Measurements from ENCODE around the gene FOXD4L6.
"Not testable (repeated sequence)": the region's sequence is repeated elsewhere in the genome, so short reads cannot be mapped to it uniquely, and the experiment has no call there.

FOXD4L6 gene

GRCh38 chr9:41128581-41128980 lies at the start of gene FOXD4L6:
Gene FOXD4L6, minus strand, starts transcription at chr9:41128681. Its CDS starts 298 bp downstream, at chr9:41128383.
- H3K4me1 ChIP-seq (ENCODE audit: insufficient read depth, low read length, severe bottlenecking); H3K9ac ChIP-seq (ENCODE audit: low read length); H3K27me3 ChIP-seq (ENCODE audit: insufficient read depth, low read length); H2AFZ ChIP-seq (ENCODE audit: low read length); H3F3A ChIP-seq (ENCODE audit: insufficient read depth, low read length); H3K9me2 ChIP-seq (ENCODE audit: low read depth, low read length); H3K36me3 ChIP-seq (ENCODE audit: insufficient read depth, low read length); H3K9me3 ChIP-seq (ENCODE audit: low read length); H3K79me2 ChIP-seq (ENCODE audit: insufficient read depth, low read length); H3K27ac ChIP-seq (ENCODE audit: low read depth, low read length, poor library complexity, severe bottlenecking); H4K20me1 ChIP-seq (ENCODE audit: insufficient read depth, low read length); H3K4me3 ChIP-seq (ENCODE audit: low read depth, low read length, poor library complexity, severe bottlenecking); H3K4me2 ChIP-seq (ENCODE audit: low read length): not testable (repeated sequence)

GRCh38 chr9:41174994-41175393 lies 46.5 kb upstream of the FOXD4L6 start:
- H3K27me3 ChIP-seq (ENCODE audit: insufficient read depth, low read length); H3K4me1 ChIP-seq (ENCODE audit: insufficient read depth, low read length, severe bottlenecking): not testable (repeated sequence)

GRCh38 chr9:41150116-41150515 lies 21.6 kb upstream of the FOXD4L6 start:
- not testable (repeated sequence) for H3K27ac ChIP-seq (ENCODE audit: low read depth, low read length, poor library complexity, severe bottlenecking); H4K20me1 ChIP-seq (ENCODE audit: insufficient read depth, low read length); H3K9me2 ChIP-seq (ENCODE audit: low read depth, low read length); H3K9ac ChIP-seq (ENCODE audit: low read length); H3K4me1 ChIP-seq (ENCODE audit: insufficient read depth, low read length, severe bottlenecking); H2AFZ ChIP-seq (ENCODE audit: low read length); H3K4me2 ChIP-seq (ENCODE audit: low read length); H3K9me3 ChIP-seq (ENCODE audit: low read length); H3K79me2 ChIP-seq (ENCODE audit: insufficient read depth, low read length); H3K4me3 ChIP-seq (ENCODE audit: low read depth, low read length, poor library complexity, severe bottlenecking); H3K36me3 ChIP-seq (ENCODE audit: insufficient read depth, low read length); H3F3A ChIP-seq (ENCODE audit: insufficient read depth, low read length); H3K27me3 ChIP-seq (ENCODE audit: insufficient read depth, low read length)

More at GRCh38 chr9:41174994-41175393, 46.5 kb upstream of the FOXD4L6 start:
- H4K20me1 ChIP-seq (ENCODE audit: insufficient read depth, low read length); H3K4me3 ChIP-seq (ENCODE audit: low read depth, low read length, poor library complexity, severe bottlenecking); H3K9ac ChIP-seq (ENCODE audit: low read length); H2AFZ ChIP-seq (ENCODE audit: low read length); H3K9me2 ChIP-seq (ENCODE audit: low read depth, low read length); H3K4me2 ChIP-seq (ENCODE audit: low read length); H3K27ac ChIP-seq (ENCODE audit: low read depth, low read length, poor library complexity, severe bottlenecking); H3K9me3 ChIP-seq (ENCODE audit: low read length); H3K79me2 ChIP-seq (ENCODE audit: insufficient read depth, low read length); H3K36me3 ChIP-seq (ENCODE audit: insufficient read depth, low read length); H3F3A ChIP-seq (ENCODE audit: insufficient read depth, low read length): not testable (repeated sequence)

DNA sequence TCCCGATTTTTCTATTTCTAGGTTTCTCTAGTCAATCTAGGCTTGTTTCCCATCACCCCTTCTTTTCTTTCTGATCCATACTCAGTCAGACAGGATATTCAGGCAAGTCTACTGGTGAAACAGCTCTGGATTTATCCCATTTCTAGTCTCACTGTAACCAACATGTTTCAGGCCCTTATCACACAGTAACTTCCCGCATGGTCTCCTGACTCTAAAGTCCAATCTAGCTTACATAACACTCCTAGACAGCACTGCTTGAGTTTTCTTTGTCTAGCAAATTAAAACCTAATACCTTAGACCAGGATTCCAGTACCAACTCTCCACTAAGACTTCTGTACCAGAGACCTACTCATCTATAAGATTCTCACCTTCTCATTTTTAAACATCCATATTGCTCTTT lies 13.4 kb upstream of the FOXD4L6 start:
- H3K4me1 ChIP-seq (ENCODE audit: insufficient read depth, low read length, severe bottlenecking); H3K9ac ChIP-seq (ENCODE audit: low read length); H2AFZ ChIP-seq (ENCODE audit: low read length); H3K79me2 ChIP-seq (ENCODE audit: insufficient read depth, low read length); H3K27me3 ChIP-seq (ENCODE audit: insufficient read depth, low read length); H3K4me2 ChIP-seq (ENCODE audit: low read length); H3K4me3 ChIP-seq (ENCODE audit: low read depth, low read length, poor library complexity, severe bottlenecking); H3K27ac ChIP-seq (ENCODE audit: low read depth, low read length, poor library complexity, severe bottlenecking); H4K20me1 ChIP-seq (ENCODE audit: insufficient read depth, low read length); H3F3A ChIP-seq (ENCODE audit: insufficient read depth, low read length); H3K36me3 ChIP-seq (ENCODE audit: insufficient read depth, low read length); H3K9me3 ChIP-seq (ENCODE audit: low read length); H3K9me2 ChIP-seq (ENCODE audit: low read depth, low read length): not testable (repeated sequence)

- not testable (repeated sequence) for H3K79me2 ChIP-seq (ENCODE audit: insufficient read depth, low read length); H3K9ac ChIP-seq (ENCODE audit: low read length); H3K4me2 ChIP-seq (ENCODE audit: low read length)
Observed at GRCh38 chr9:41126746-41127446, 1.6 kb downstream of the FOXD4L6 start.

GRCh38 chr9:41125936-41126335 lies 2.5 kb downstream of the FOXD4L6 start:
- not testable (repeated sequence) for H4K20me1 ChIP-seq (ENCODE audit: insufficient read depth, low read length); H2AFZ ChIP-seq (ENCODE audit: low read length); H3K27ac ChIP-seq (ENCODE audit: low read depth, low read length, poor library complexity, severe bottlenecking); H3K27me3 ChIP-seq (ENCODE audit: insufficient read depth, low read length); H3K79me2 ChIP-seq (ENCODE audit: insufficient read depth, low read length); H3K36me3 ChIP-seq (ENCODE audit: insufficient read depth, low read length); H3K4me2 ChIP-seq (ENCODE audit: low read length); H3K9me3 ChIP-seq (ENCODE audit: low read length); H3F3A ChIP-seq (ENCODE audit: insufficient read depth, low read length); H3K9me2 ChIP-seq (ENCODE audit: low read depth, low read length); H3K9ac ChIP-seq (ENCODE audit: low read length); H3K4me3 ChIP-seq (ENCODE audit: low read depth, low read length, poor library complexity, severe bottlenecking); H3K4me1 ChIP-seq (ENCODE audit: insufficient read depth, low read length, severe bottlenecking)

More at GRCh38 chr9:41126746-41127446, 1.6 kb downstream of the FOXD4L6 start:
- H3K9me2 ChIP-seq (ENCODE audit: low read depth, low read length); H3K4me3 ChIP-seq (ENCODE audit: low read depth, low read length, poor library complexity, severe bottlenecking); H3K27ac ChIP-seq (ENCODE audit: low read depth, low read length, poor library complexity, severe bottlenecking); H3F3A ChIP-seq (ENCODE audit: insufficient read depth, low read length); H3K27me3 ChIP-seq (ENCODE audit: insufficient read depth, low read length); H3K36me3 ChIP-seq (ENCODE audit: insufficient read depth, low read length); H2AFZ ChIP-seq (ENCODE audit: low read length); H3K4me1 ChIP-seq (ENCODE audit: insufficient read depth, low read length, severe bottlenecking); H4K20me1 ChIP-seq (ENCODE audit: insufficient read depth, low read length); H3K9me3 ChIP-seq (ENCODE audit: low read length): not testable (repeated sequence)

DNA sequence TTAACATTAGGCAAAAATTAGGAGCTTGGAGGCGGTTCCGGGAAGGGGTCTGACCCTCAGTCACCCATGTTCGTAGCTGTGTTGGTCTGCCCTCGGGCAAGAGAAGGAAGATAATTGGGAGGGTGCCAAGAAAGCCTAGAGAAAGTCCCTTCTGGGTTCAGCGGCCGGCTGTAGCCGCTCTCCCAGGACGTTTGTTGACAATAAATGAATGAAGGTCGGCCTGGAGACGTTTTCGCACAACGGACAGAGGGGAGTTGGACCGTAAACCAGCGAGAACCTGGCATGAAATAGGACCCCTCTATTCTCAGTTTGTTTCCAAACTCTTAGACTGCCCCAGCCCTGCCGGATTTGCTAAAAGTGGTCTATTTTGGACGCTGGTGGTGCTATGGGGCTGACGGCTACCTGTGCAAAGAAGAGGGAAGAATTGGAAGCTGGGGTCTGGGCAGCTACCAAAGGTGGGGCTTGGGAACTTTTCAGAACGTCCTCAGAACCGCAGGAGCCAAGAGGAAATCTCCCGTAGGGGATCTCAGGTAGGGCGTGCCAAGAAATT lies 3.3 kb downstream of the FOXD4L6 start:
- H3K4me1 ChIP-seq (ENCODE audit: insufficient read depth, low read length, severe bottlenecking); H3K27me3 ChIP-seq (ENCODE audit: insufficient read depth, low read length); H3K79me2 ChIP-seq (ENCODE audit: insufficient read depth, low read length); H3F3A ChIP-seq (ENCODE audit: insufficient read depth, low read length); H3K9me3 ChIP-seq (ENCODE audit: low read length); H3K4me3 ChIP-seq (ENCODE audit: low read depth, low read length, poor library complexity, severe bottlenecking); H3K36me3 ChIP-seq (ENCODE audit: insufficient read depth, low read length); H2AFZ ChIP-seq (ENCODE audit: low read length); H3K4me2 ChIP-seq (ENCODE audit: low read length); H4K20me1 ChIP-seq (ENCODE audit: insufficient read depth, low read length); H3K9ac ChIP-seq (ENCODE audit: low read length); H3K27ac ChIP-seq (ENCODE audit: low read depth, low read length, poor library complexity, severe bottlenecking); H3K9me2 ChIP-seq (ENCODE audit: low read depth, low read length): not testable (repeated sequence)

Measured in OCI-LY1 (cell line).